Stimulated activated memory B cell treated with anti-CD40 and anti-IgM and Interleukin-4, amounts not matched to agents 10 μg/mL and 1 μg/mL and 100 μg/mL, for 72 hours (primary cell): ENCODE measurements around the gene PNCK.

ENCODE experiments used
- ATAC-seq: fragments of 150-1000 bp; cut with Tn5 transposase; 2 replicates; pipeline ENCODE4 v1.10.0; 2021
- H3K27ac Mint-ChIP-seq: one replicate; pipeline ENCODE4 v1.8.0; 2022; ENCODE audit warnings: mild to moderate bottlenecking, mixed read lengths
- H3K27me3 Mint-ChIP-seq: one replicate; pipeline ENCODE4 v1.8.0; 2022; ENCODE audit warnings: mixed read lengths
- H3K36me3 Mint-ChIP-seq: one replicate; pipeline ENCODE4 v1.8.0; 2022; ENCODE audit warnings: mixed read lengths
- H3K4me1 Mint-ChIP-seq: one replicate; pipeline ENCODE4 v1.8.0; 2022; ENCODE audit warnings: mixed read lengths
- H3K4me3 Mint-ChIP-seq: one replicate; pipeline ENCODE4 v1.8.0; 2022; ENCODE audit warnings: mild to moderate bottlenecking, moderate library complexity, mixed read lengths
- H3K9me3 Mint-ChIP-seq: one replicate; pipeline ENCODE4 v1.8.0; 2022; ENCODE audit warnings: mixed read lengths

The PNCK gene

DNA sequence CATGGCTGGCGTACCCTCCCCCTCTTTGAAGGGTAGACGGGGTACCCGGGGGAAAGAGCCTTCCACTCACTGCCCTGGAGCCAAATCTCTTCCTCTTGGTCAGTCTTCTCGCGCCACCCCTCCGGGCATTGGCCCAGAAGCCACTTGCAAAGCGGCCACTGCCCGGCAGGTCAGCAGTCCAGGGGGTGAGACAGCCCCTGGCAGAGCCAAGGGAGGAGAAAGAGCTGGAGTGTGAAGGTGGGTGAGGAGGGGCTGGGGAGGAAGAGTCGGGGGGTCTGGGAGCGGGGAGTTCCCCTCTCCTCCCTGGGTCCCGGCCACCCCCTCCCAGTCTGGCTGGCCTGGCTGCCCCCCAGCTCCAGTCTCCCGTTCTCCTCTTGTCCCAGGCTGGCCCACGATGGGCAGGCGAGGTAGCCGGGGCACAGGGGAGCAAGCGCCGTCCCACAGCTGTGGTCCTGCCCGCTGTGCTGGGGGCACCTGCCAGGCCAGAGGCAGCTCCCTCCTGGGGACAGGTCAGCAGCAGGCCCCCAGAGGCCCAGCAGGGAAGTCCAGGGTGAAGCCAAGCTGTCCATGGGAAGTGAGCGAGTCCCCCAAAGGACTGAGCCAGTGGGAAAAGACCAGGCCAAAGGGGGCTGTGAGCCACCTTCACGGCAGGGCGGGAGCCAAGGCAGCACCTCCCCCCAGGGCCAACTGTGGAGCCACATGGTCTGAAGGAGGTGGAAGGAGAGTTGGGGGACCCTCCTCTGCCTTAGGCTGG, 48.2 kb downstream of the PNCK start:
- no peak for ATAC-seq
- no peaks in the 10 kb centered on the region for H3K36me3 Mint-ChIP-seq
- H3K4me1 Mint-ChIP-seq, result no peaks in the 10 kb centered on the region
- H3K4me3 Mint-ChIP-seq, result no peak overlapping the region
- no peak overlapping the region for H3K27ac Mint-ChIP-seq
- peaks cover 25% of the 10 kb centered on the region for H3K27me3 Mint-ChIP-seq
- H3K9me3 Mint-ChIP-seq, result no peaks in the 10 kb centered on the region

GRCh38 chrX:153624196-153625091, 49.2 kb downstream of the PNCK start:
- Mint-ChIP-seq H3K27me3 (peaks cover 25% of the 10 kb centered on the region), H3K9me3 (no peaks in the 10 kb centered on the region), H3K27ac (no peak overlapping the region), H3K36me3 (no peaks in the 10 kb centered on the region), H3K4me3 (no peak overlapping the region), H3K4me1 (no peaks in the 10 kb centered on the region)
- ATAC-seq, result no peak

DNA sequence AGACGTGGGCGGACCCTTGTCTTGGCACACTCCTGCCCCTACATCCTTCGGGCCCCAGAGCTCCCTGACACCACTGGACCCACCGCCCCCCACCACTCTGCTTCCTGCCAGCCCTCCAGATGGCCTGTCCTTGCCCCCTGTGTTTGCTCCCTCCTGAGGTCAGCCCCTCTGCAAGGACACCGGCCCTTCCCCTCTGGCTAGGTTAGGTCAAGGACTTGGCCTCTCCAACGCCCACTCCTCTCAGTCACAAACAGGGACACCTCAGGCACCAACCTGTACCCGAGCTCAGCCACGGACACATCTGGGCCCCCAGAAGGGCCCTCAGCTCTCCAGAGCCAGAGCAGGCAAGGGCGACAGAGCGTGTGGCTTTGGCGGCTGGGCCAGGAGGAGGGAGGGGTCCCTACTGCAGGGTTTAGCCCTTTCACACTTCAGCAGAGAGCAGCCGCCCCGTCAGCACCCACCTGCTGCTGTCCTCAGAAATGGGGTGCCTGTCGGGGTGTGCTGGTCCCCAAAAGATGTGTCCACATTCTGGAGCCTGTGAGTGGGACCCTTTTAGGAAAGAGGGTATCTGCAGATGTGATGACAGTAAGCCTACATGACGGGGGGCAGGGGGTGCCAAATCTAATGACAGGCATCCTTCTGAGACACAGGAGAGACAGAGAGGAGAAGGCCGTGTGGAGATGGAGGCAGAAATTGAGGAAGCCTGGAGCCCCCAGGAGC, 50.1 kb downstream of the PNCK start:
- Mint-ChIP-seq H3K4me1 (no peaks in the 10 kb centered on the region), H3K4me3 (no peak overlapping the region), H3K27ac (no peak overlapping the region), H3K27me3 (peaks cover 25% of the 10 kb centered on the region), H3K9me3 (no peaks in the 10 kb centered on the region), H3K36me3 (no peaks in the 10 kb centered on the region)
- ATAC-seq, result no peak

DNA sequence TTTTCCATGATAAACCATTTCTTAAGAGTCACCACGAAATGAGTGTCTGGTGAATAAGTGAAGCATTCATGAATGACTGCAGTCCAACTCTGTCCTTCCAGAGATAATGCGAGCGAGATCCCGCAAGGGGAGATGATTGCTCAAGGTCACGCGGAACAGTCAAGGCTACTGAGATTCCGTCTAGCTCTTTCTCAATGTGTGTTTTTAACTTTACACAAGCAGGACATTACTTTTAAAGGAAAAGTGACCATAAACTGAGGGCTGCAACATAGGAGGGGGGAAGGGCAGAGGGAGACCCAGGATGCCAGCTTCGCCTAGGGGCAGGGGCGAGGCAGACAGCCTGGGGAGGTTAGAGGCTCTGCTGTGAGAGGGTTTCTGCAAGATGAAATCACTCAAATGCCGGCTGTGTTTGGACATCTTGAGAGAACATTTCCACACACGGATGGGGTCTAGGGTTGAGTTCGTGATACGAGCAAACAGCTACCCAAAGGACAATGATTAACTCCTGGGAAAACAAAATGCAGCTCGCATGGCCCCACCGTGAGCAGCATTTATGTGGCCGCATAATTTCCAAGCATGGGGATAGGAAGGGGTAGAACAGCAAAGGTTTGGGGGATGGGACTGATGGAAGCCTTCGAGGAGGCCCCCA, 50.8 kb downstream of the PNCK start:
- Mint-ChIP-seq H3K4me3 (no peak overlapping the region), H3K4me1 (no peaks in the 10 kb centered on the region), H3K9me3 (no peaks in the 10 kb centered on the region), H3K36me3 (no peaks in the 10 kb centered on the region), H3K27me3 (peaks cover 25% of the 10 kb centered on the region), H3K27ac (no peak overlapping the region)
- no peak for ATAC-seq

DNA sequence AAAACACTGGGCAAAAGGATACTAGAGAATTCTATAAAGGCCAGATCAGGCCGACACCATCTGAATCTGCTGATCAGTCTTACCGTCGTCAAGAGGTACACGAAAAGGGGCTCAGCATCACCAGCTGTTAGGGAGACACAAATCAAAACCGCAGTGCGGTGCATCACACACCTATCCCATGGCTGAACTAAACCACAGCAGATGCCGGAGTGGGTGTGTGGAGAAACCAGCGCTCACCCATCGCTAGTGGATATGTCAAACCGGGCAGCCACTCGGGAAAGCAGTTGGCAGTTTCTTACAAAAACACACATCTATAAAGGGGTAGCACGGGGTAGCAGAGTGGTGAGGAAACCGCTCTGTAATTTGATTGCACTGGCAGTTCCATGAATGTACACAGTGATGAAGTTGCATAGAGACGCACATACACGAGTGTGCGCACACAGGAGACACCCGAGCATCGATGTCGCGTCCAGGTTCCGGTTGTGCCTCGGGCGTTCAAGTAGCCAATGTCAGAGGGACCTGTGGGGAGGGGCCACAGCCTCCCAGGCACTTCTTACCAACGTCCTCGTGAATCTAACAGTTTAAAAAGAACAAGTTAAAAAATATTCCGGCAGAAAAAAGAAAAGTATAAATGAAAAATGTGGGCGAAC, 51.5 kb downstream of the PNCK start:
- no peak for ATAC-seq
- no peak overlapping the region for H3K27ac Mint-ChIP-seq
- H3K36me3 Mint-ChIP-seq, result no peaks in the 10 kb centered on the region
- H3K4me1 Mint-ChIP-seq, result no peaks in the 10 kb centered on the region
- no peaks in the 10 kb centered on the region for H3K9me3 Mint-ChIP-seq
- peaks cover 25% of the 10 kb centered on the region for H3K27me3 Mint-ChIP-seq
- H3K4me3 Mint-ChIP-seq, result no peak overlapping the region

GRCh38 chrX:153620576-153620975, 53.0 kb downstream of the PNCK start:
- no peak overlapping the region for H3K27ac Mint-ChIP-seq
- H3K27me3 Mint-ChIP-seq, result peaks cover 25% of the 10 kb centered on the region
- no peaks in the 10 kb centered on the region for H3K36me3 Mint-ChIP-seq
- no peak for ATAC-seq
- H3K4me1 Mint-ChIP-seq, result no peaks in the 10 kb centered on the region
- H3K4me3 Mint-ChIP-seq, result no peak overlapping the region
- no peaks in the 10 kb centered on the region for H3K9me3 Mint-ChIP-seq
